Esophagus squamous epithelium (tissue), 4 donors: ENCODE data around the gene DLL4.

Source experiments
- CTCF ChIP-seq, 6 experiments: fragments of 450-650 bp in 4 of 6; fragments of 200-600 bp in 2 of 6; sonication (generic) in 2 of 6; IDR thresholded peaks; one replicate each; pipeline ENCODE4 v1.5.1; 2016 to 2019; ENCODE audit warnings: antibody characterized with exemption in 6 of 6, mild to moderate bottlenecking in 4 of 6, moderate library complexity in 4 of 6
- POLR2A ChIP-seq, 4 donors: fragments of 450-650 bp; IDR thresholded peaks; one replicate each; pipeline ENCODE4 v1.6.1; 2017; ENCODE audit warnings: antibody characterized with exemption in 4 of 4, mild to moderate bottlenecking in 4 of 4, moderate library complexity in 3 of 4

- TF ChIP-seq CTCF (IDR thresholded peaks at IDR 0.05) (no peak), POLR2A (IDR thresholded peaks at IDR 0.05) (no peak)
Observed at GRCh38 chr15:40923551-40923950, 5.6 kb upstream of the DLL4 start.
